ENCODE data around the gene PRPS2.

GRCh38 chrX:12768491-12768890 is 22.7 kb upstream of the PRPS2 start:
- TF ChIP-seq CTCF (IDR thresholded peaks at IDR 0.05) (no peak), POLR2AphosphoS5 (IDR thresholded peaks at IDR 0.05) (no peak), POLR2A (IDR thresholded peaks at IDR 0.05) (no peak)

All from transverse colon (tissue), 4 donors.